Measurements from ENCODE around the gene NOTUM. TPM values are rescaled to one million over a fixed set of nuclear protein-coding genes. Genes with fewer than 3 reads are reported as not detected.

The NOTUM gene
- total RNA-seq, 6 donors from 2014 or later, result 0.89 to 5.0 (median 2.3) TPM

- ATAC-seq (ENCODE audit: low FRiP score in 2 of 2), result no peak
- H3K4me1 ChIP-seq, result peaks cover 14 to 39% (median 31%) of the 10 kb centered on the region in 4 donors
- H3K9me3 ChIP-seq, result no peaks in the 10 kb centered on the region
- WGBS, 2 donors, result 87 to 94% methylated on average over 11 to 14 of the region's 14 CpGs
- TF ChIP-seq EP300 (IDR thresholded peaks at IDR 0.05), result no peak
- TF ChIP-seq POLR2A (IDR thresholded peaks at IDR 0.05), result no peak
- no peak for TF ChIP-seq POLR2AphosphoS5 (IDR thresholded peaks at IDR 0.05)
- no peak for TF ChIP-seq CTCF (IDR thresholded peaks at IDR 0.05)
- H3K27me3 ChIP-seq, result peaks cover 0 to 5% (median 1%) of the 10 kb centered on the region in 4 donors
- DNase-seq, result peak in 1 of 2 donors; percentile 48
- no peaks in the 10 kb centered on the region for H3K36me3 ChIP-seq
- H3K27ac ChIP-seq, result no peak overlapping the region
- H3K4me3 ChIP-seq, result no peak overlapping the region
These were observed 27.7 kb downstream of the NOTUM start for GRCh38 chr17:81933178-81933699.

GRCh38 chr17:81932333-81932983 is 28.5 kb downstream of the NOTUM start:
- TF ChIP-seq CTCF (IDR thresholded peaks at IDR 0.05) (no peak), POLR2AphosphoS5 (IDR thresholded peaks at IDR 0.05) (no peak), POLR2A (IDR thresholded peaks at IDR 0.05) (no peak), EP300 (IDR thresholded peaks at IDR 0.05) (no peak)
- no peaks in the 10 kb centered on the region for H3K9me3 ChIP-seq
- no peaks in the 10 kb centered on the region for H3K36me3 ChIP-seq
- H3K27ac ChIP-seq, result no peak overlapping the region
- H3K4me3 ChIP-seq, result no peak overlapping the region
- H3K27me3 ChIP-seq, result peaks cover 0 to 10% (median 1%) of the 10 kb centered on the region in 4 donors
- peaks cover 8 to 41% (median 31%) of the 10 kb centered on the region in 4 donors for H3K4me1 ChIP-seq
- DNase-seq, result peak in 1 of 2 donors; percentile 47
- WGBS, 2 donors, result 79 to 92% methylated on average over 4 to 9 of the region's 9 CpGs
- no peak for ATAC-seq (ENCODE audit: low FRiP score in 2 of 2)

- H3K27ac ChIP-seq, result no peak overlapping the region
- peak in 1 of 2 donors; percentile 34 for DNase-seq
These were observed 29.2 kb downstream of the NOTUM start for GRCh38 chr17:81931557-81932332.

GRCh38 chr17:81931189-81931556 is 29.8 kb downstream of the NOTUM start:
- Histone ChIP-seq H3K4me3 (no peak overlapping the region), H3K9me3 (no peaks in the 10 kb centered on the region), H3K4me1 (peaks cover 1 to 33% (median 24%) of the 10 kb centered on the region in 4 donors), H3K27ac (no peak overlapping the region), H3K27me3 (peaks cover 0 to 10% (median 1%) of the 10 kb centered on the region in 4 donors), H3K36me3 (no peaks in the 10 kb centered on the region)
- ATAC-seq (ENCODE audit: low FRiP score in 2 of 2), result no peak
- TF ChIP-seq CTCF (IDR thresholded peaks at IDR 0.05) (no peak), EP300 (IDR thresholded peaks at IDR 0.05) (no peak), POLR2AphosphoS5 (IDR thresholded peaks at IDR 0.05) (no peak), POLR2A (IDR thresholded peaks at IDR 0.05) (no peak)
- DNase-seq, result peak in 1 of 2 donors; percentile 65
- 69 to 72% methylated on average over 13 of the region's 13 CpGs for WGBS, 2 donors

More at GRCh38 chr17:81931557-81932332, 29.2 kb downstream of the NOTUM start:
- ATAC-seq (ENCODE audit: low FRiP score in 2 of 2), result no peak
- H3K9me3 ChIP-seq, result no peaks in the 10 kb centered on the region
- peaks cover 0 to 10% (median 1%) of the 10 kb centered on the region in 4 donors for H3K27me3 ChIP-seq
- H3K4me3 ChIP-seq, result no peak overlapping the region
- WGBS, 2 donors, result 39 to 41% methylated on average over 14 of the region's 15 CpGs
- no peaks in the 10 kb centered on the region for H3K36me3 ChIP-seq
- peaks cover 3 to 33% (median 26%) of the 10 kb centered on the region in 4 donors for H3K4me1 ChIP-seq
- TF ChIP-seq POLR2A (IDR thresholded peaks at IDR 0.05) (no peak), CTCF (IDR thresholded peaks at IDR 0.05) (no peak), POLR2AphosphoS5 (IDR thresholded peaks at IDR 0.05) (no peak), EP300 (IDR thresholded peaks at IDR 0.05) (no peak)

Data from upper lobe of left lung (tissue), 6 donors.